Ovary (tissue), 3 donors: ENCODE measurements around the gene IQCF2.

Experiments used
- EP300 ChIP-seq: sonication (generic); formaldehyde crosslinking; IDR thresholded peaks from one replicate; pipeline ENCODE4 v1.6.1; 2017; ENCODE audit warnings: antibody characterized with exemption
- TF ChIP-seq, protein P1 (sequence below), 3 donors: fragments of 450-650 bp in 2 of 3; fragments of 200-600 bp in 1 of 3; IDR thresholded peaks; one replicate each; pipeline versions ENCODE4 v1.5.1 to v1.8.0; 2016 to 2022; ENCODE audit warnings: antibody characterized with exemption in 3 of 3, mild to moderate bottlenecking in 1 of 3
- donor health status: DM: no; HTN: no; CAD: no.

DNA sequence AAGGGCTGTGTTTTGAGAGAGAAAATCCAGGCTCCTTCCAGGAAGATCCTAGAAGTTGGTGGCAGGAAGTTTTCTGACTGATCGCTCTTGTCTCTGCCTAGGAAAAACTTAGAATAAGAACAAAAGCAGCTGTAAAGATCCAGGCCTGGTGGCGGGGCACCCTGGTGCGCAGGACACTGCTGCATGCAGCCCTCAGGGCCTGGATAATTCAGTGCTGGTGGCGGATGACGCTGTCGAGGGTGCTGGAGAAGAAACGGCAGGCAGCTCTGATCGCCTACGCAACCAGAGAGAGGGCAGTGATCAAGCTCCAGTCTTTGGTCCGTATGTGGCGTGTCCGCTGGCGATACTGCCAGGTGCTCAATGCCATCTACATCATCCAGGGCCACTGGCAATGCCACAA is 1.5 kb downstream of the IQCF2 start:
- TF ChIP-seq, protein P1, sequence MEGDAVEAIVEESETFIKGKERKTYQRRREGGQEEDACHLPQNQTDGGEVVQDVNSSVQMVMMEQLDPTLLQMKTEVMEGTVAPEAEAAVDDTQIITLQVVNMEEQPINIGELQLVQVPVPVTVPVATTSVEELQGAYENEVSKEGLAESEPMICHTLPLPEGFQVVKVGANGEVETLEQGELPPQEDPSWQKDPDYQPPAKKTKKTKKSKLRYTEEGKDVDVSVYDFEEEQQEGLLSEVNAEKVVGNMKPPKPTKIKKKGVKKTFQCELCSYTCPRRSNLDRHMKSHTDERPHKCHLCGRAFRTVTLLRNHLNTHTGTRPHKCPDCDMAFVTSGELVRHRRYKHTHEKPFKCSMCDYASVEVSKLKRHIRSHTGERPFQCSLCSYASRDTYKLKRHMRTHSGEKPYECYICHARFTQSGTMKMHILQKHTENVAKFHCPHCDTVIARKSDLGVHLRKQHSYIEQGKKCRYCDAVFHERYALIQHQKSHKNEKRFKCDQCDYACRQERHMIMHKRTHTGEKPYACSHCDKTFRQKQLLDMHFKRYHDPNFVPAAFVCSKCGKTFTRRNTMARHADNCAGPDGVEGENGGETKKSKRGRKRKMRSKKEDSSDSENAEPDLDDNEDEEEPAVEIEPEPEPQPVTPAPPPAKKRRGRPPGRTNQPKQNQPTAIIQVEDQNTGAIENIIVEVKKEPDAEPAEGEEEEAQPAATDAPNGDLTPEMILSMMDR (IDR thresholded peaks at IDR 0.05) = no peak
- no peak for TF ChIP-seq EP300
